Measurements from ENCODE around the gene MED26.

DNA sequence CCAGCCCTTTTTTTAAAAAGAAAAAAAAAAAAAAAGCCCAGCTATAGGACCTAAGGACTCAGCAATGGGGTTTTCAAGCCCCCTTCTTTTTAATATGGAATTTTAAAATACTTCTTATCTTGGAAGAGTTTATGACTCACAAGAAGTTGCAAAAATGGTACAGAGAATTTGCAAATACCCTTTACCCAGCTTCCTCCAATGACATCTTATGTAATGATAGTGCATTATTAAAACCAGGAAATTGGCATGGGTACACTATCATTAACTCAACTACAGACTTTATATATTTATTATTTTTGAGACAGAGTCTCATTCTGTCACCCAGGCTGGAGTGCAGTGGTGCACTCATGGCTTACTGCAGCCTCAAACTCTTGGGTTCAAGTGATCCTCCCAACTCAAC lies 49.1 kb upstream of the MED26 start:
- TF ChIP-seq, protein P1, sequence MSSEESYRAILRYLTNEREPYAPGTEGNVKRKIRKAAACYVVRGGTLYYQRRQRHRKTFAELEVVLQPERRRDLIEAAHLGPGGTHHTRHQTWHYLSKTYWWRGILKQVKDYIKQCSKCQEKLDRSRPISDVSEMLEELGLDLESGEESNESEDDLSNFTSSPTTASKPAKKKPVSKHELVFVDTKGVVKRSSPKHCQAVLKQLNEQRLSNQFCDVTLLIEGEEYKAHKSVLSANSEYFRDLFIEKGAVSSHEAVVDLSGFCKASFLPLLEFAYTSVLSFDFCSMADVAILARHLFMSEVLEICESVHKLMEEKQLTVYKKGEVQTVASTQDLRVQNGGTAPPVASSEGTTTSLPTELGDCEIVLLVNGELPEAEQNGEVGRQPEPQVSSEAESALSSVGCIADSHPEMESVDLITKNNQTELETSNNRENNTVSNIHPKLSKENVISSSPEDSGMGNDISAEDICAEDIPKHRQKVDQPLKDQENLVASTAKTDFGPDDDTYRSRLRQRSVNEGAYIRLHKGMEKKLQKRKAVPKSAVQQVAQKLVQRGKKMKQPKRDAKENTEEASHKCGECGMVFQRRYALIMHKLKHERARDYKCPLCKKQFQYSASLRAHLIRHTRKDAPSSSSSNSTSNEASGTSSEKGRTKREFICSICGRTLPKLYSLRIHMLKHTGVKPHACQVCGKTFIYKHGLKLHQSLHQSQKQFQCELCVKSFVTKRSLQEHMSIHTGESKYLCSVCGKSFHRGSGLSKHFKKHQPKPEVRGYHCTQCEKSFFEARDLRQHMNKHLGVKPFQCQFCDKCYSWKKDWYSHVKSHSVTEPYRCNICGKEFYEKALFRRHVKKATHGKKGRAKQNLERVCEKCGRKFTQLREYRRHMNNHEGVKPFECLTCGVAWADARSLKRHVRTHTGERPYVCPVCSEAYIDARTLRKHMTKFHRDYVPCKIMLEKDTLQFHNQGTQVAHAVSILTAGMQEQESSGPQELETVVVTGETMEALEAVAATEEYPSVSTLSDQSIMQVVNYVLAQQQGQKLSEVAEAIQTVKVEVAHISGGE (tag by site-specific recombination; conservative IDR thresholded peaks at IDR 0.05; ENCODE audit: low read depth) = no peak
- TF ChIP-seq ZNF707 (tag by site-specific recombination; IDR thresholded peaks at IDR 0.05) (no peak), ZNF174 (tag by site-specific recombination; IDR thresholded peaks at IDR 0.05) (no peak), ZSCAN30 (tag by site-specific recombination; IDR thresholded peaks at IDR 0.05) (no peak), SP7 (tag by site-specific recombination; IDR thresholded peaks at IDR 0.05) (no peak), ZNF747 (tag by site-specific recombination; IDR thresholded peaks at IDR 0.05) (no peak), MYNN (tag by site-specific recombination; IDR thresholded peaks at IDR 0.05; ENCODE audit: borderline replicate concordance) (no peak), YY1 (tag by site-specific recombination; IDR thresholded peaks at IDR 0.05) (no peak), SALL2 (tag by site-specific recombination; IDR thresholded peaks at IDR 0.05; ENCODE audit: borderline replicate concordance) (no peak), SCRT2 (tag by site-specific recombination; IDR thresholded peaks at IDR 0.05) (no peak), HOXD13 (CRISPR knock-in tag; IDR thresholded peaks at IDR 0.05; ENCODE audit: borderline replicate concordance) (no peak), ZNF140 (tag by site-specific recombination; IDR thresholded peaks at IDR 0.05) (no peak)
- TF ChIP-seq, protein P2, sequence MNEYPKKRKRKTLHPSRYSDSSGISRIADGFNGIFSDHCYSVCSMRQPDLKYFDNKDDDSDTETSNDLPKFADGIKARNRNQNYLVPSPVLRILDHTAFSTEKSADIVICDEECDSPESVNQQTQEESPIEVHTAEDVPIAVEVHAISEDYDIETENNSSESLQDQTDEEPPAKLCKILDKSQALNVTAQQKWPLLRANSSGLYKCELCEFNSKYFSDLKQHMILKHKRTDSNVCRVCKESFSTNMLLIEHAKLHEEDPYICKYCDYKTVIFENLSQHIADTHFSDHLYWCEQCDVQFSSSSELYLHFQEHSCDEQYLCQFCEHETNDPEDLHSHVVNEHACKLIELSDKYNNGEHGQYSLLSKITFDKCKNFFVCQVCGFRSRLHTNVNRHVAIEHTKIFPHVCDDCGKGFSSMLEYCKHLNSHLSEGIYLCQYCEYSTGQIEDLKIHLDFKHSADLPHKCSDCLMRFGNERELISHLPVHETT (tag by site-specific recombination; IDR thresholded peaks at IDR 0.05) = no peak

Measured in HEK293 (cell line).